Spleen (tissue), 7 donors: ENCODE measurements around the gene TMPRSS11D.

Experiments used
- POLR2A ChIP-seq, 3 donors: fragments of 450-650 bp; IDR thresholded peaks; one replicate each; pipeline ENCODE4 v1.5.1; 2017; ENCODE audit warnings: antibody characterized with exemption in 3 of 3, mild to moderate bottlenecking in 1 of 3
- TF ChIP-seq, protein P1 (sequence below), 11 experiments: fragments of 200-600 bp in 7 of 11; fragments of 450-650 bp in 4 of 11; sonication (generic) in 4 of 11; IDR thresholded peaks in 8 of 11; conservative IDR thresholded peaks in 3 of 11; 1 replicate in 7 of 11; 2 replicates in 4 of 11; pipeline versions ENCODE4 v1.4.0 to v1.8.0; 2016 to 2021; ENCODE audit warnings: antibody characterized with exemption in 11 of 11, inconsistent platforms in 4 of 11, mild to moderate bottlenecking in 1 of 11
- donor health status: DM: no; HTN: no; CAD: no; lungs with moderate emphysema.
- donor health status: DM: no; HTN: no; CAD: no.
- donor health status: DM: no; HTN: no; CAD: no.

GRCh38 chr4:67886281-67886680, 2.5 kb upstream of the TMPRSS11D start:
- TF ChIP-seq POLR2A (IDR thresholded peaks at IDR 0.05), result no peak
- TF ChIP-seq, protein P1, sequence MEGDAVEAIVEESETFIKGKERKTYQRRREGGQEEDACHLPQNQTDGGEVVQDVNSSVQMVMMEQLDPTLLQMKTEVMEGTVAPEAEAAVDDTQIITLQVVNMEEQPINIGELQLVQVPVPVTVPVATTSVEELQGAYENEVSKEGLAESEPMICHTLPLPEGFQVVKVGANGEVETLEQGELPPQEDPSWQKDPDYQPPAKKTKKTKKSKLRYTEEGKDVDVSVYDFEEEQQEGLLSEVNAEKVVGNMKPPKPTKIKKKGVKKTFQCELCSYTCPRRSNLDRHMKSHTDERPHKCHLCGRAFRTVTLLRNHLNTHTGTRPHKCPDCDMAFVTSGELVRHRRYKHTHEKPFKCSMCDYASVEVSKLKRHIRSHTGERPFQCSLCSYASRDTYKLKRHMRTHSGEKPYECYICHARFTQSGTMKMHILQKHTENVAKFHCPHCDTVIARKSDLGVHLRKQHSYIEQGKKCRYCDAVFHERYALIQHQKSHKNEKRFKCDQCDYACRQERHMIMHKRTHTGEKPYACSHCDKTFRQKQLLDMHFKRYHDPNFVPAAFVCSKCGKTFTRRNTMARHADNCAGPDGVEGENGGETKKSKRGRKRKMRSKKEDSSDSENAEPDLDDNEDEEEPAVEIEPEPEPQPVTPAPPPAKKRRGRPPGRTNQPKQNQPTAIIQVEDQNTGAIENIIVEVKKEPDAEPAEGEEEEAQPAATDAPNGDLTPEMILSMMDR (IDR thresholded peaks at IDR 0.05 in 8 of 11, conservative IDR thresholded peaks at IDR 0.05 in 3 of 11), result no peak
